HUES6 (cell line): ENCODE results near the gene AP4M1.

ENCODE experiments used
- H3K27ac ChIP-seq: 2 replicates; pipeline ENCODE4 v1.7.0; 2013; ENCODE audit warnings: low read depth, mild to moderate bottlenecking, low read length, inconsistent platforms
- H3K27me3 ChIP-seq: 2 replicates; pipeline ENCODE4 v1.6.1; 2013; ENCODE audit warnings: low read length; ENCODE audit not compliant: control insufficient read depth, insufficient read depth
- H3K36me3 ChIP-seq: 2 replicates; pipeline ENCODE4 v1.6.1; 2013; ENCODE audit warnings: low read length; ENCODE audit not compliant: control insufficient read depth, insufficient read depth
- H3K4me1 ChIP-seq: 2 replicates; pipeline ENCODE4 v1.6.1; 2013; ENCODE audit warnings: low read length; ENCODE audit not compliant: control insufficient read depth, insufficient read depth
- H3K4me3 ChIP-seq: 2 replicates; pipeline ENCODE4 v1.5.1; 2013; ENCODE audit warnings: low read depth, low read length
- H3K9ac ChIP-seq: one replicate; pipeline ENCODE4 v1.6.1; 2013; ENCODE audit warnings: mild to moderate bottlenecking, low read length
- H3K9me3 ChIP-seq: 2 replicates; pipeline ENCODE4 v1.6.1; 2013; ENCODE audit warnings: low read depth, low read length; ENCODE audit not compliant: control insufficient read depth, insufficient read depth

The AP4M1 gene

DNA sequence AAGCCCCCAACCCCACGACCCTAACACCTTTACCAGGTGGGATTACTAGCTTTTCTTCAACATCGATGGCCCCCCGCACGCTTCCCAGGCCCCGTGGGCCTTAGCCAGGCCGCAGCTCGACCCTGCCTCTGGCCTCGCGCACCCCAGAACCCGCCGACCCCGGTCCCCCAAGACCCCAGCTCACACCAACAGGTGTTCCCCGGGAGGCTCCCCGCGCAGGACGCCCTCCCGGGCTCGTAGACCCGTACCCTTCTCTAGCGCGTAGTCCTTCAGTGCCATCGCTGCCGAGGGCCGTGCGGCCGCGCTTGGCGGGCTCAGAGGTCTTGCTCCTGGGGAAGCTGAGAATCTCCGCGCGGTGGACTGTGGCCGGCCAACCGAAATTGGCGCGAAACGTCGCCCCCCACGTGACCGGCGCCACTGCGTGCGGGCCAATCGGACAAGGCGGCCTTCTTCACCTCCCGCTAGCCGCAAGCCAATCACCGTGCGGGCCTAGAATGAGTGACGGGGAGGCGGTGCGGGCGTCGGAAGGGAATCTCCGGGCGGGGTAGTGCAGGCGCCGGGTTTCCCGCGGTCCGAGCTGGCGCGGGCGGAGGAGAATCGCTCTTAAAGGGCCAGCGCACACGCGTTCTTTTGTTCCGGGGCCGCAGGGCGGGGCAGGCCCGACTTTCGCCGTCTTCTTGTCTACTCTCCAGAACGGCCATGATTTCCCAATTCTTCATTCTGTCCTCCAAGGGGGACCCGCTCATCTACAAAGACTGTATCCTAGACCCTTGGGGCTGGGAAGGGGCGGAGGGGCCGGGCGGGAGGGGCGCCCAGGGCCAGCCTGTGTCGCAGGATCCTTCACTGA is at the start of gene AP4M1, which contains the start of gene MCM7:
TSS of gene AP4M1 (plus strand) at position 628 of the 847 bp plus-strand sequence. CDS start at position 700, 72 bp downstream.
TSS of gene MCM7 (minus strand) at position 382 of the 847 bp plus-strand sequence. CDS start at position 279, 103 bp downstream.
- Histone ChIP-seq H3K27ac (peak within 1 kb of the TSS; percentile 99), H3K36me3 (peaks cover 67% of the 10 kb centered on the region), H3K9me3 (no peaks in the 10 kb centered on the region), H3K4me1 (peaks cover 8% of the 10 kb centered on the region; the same call in 1 of the 2 replicates), H3K9ac (peak within 1 kb of the TSS; percentile 99), H3K4me3 (peak within 1 kb of the TSS; percentile 84), H3K27me3 (no peaks in the 10 kb centered on the region)

- H3K9me3 ChIP-seq = no peaks in the 10 kb centered on the region
- peaks cover 31% of the 10 kb centered on the region for H3K36me3 ChIP-seq
- H3K4me1 ChIP-seq = peaks cover 8% of the 10 kb centered on the region; the same call in 1 of the 2 replicates
- no peak overlapping the region for H3K9ac ChIP-seq
- no peak overlapping the region for H3K4me3 ChIP-seq
- H3K27me3 ChIP-seq = no peaks in the 10 kb centered on the region
- H3K27ac ChIP-seq = no peak overlapping the region
Observed at GRCh38 chr7:100053215-100053614, 48.2 kb upstream of the AP4M1 start.

- peaks cover 64% of the 10 kb centered on the region for H3K36me3 ChIP-seq
- H3K4me3 ChIP-seq = no peak overlapping the region
- H3K4me1 ChIP-seq = no peaks in the 10 kb centered on the region
- no peaks in the 10 kb centered on the region for H3K27me3 ChIP-seq
- H3K9ac ChIP-seq = no peak overlapping the region
- H3K9me3 ChIP-seq = no peaks in the 10 kb centered on the region
- no peak overlapping the region for H3K27ac ChIP-seq
Observed at GRCh38 chr7:100057006-100057405, 44.4 kb upstream of the AP4M1 start.

- no peak overlapping the region for H3K9ac ChIP-seq
- H3K27ac ChIP-seq = no peak overlapping the region
- H3K27me3 ChIP-seq = no peaks in the 10 kb centered on the region
- no peak overlapping the region for H3K4me3 ChIP-seq
- peaks cover 70% of the 10 kb centered on the region for H3K36me3 ChIP-seq
- no peaks in the 10 kb centered on the region for H3K9me3 ChIP-seq
- H3K4me1 ChIP-seq = no peaks in the 10 kb centered on the region
Observed at GRCh38 chr7:100059251-100059739, 42.1 kb upstream of the AP4M1 start.

- no peak overlapping the region for H3K9ac ChIP-seq
- no peak overlapping the region for H3K27ac ChIP-seq
- H3K9me3 ChIP-seq = no peaks in the 10 kb centered on the region
- peaks cover 81% of the 10 kb centered on the region for H3K36me3 ChIP-seq
- no peak overlapping the region for H3K4me3 ChIP-seq
- no peaks in the 10 kb centered on the region for H3K27me3 ChIP-seq
- no peaks in the 10 kb centered on the region for H3K4me1 ChIP-seq
Observed at GRCh38 chr7:100061518-100062193, 39.8 kb upstream of the AP4M1 start.

GRCh38 chr7:100063376-100063775 is 38.1 kb upstream of the AP4M1 start:
- Histone ChIP-seq H3K27me3 (no peaks in the 10 kb centered on the region), H3K9ac (no peak overlapping the region), H3K36me3 (peaks cover 71% of the 10 kb centered on the region), H3K27ac (no peak overlapping the region), H3K4me3 (no peak overlapping the region), H3K9me3 (no peaks in the 10 kb centered on the region), H3K4me1 (no peaks in the 10 kb centered on the region)

DNA sequence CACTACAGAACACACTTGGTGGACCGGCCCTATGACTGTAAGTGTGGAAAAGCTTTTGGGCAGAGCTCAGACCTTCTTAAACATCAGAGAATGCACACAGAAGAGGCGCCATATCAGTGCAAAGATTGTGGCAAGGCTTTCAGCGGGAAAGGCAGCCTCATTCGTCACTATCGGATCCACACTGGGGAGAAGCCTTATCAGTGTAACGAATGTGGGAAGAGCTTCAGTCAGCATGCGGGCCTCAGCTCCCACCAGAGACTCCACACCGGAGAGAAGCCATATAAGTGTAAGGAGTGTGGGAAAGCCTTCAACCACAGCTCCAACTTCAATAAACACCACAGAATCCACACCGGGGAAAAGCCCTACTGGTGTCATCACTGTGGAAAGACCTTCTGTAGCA is 37.3 kb upstream of the AP4M1 start:
- Histone ChIP-seq H3K4me3 (no peak overlapping the region), H3K9ac (no peak overlapping the region), H3K9me3 (no peaks in the 10 kb centered on the region), H3K27me3 (no peaks in the 10 kb centered on the region), H3K27ac (no peak overlapping the region), H3K36me3 (peaks cover 66% of the 10 kb centered on the region), H3K4me1 (no peaks in the 10 kb centered on the region)

DNA sequence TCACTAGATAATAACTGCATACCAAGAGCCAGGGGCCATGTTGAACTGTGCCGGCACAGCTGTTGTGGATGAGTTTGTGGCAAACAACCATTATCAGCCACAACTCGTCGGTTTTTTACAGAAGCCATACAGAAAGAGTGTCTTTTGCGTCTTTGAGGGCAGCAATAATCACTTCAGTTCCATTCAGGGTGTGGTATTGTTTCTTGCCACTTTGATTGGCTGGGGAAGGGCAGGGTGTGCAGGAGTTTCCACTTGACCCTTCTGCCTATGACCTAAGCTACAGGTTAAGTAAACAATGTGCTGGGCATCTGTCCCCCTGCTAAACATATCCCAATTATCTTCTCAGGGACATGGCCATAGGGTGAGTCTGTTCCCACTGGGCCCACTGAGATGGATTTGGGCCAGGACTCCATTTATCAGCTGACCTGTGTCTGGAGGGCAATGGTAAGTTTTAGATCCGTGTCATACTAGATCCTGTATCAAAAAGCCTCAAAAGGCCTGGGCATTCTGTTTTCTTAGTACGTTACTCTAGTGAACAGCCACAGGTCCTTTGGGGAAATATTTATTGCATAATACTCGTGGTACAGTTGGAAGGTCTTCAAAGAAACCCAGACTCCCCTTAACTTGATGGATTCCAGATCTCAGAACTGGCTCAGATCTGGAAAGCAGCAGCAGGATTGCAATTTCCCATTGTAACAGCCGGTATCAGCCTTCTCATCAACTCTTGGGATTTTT is 35.8 kb upstream of the AP4M1 start:
- Histone ChIP-seq H3K27ac (no peak overlapping the region), H3K9ac (no peak overlapping the region), H3K36me3 (peaks cover 70% of the 10 kb centered on the region), H3K9me3 (peaks cover 10% of the 10 kb centered on the region), H3K27me3 (no peaks in the 10 kb centered on the region), H3K4me1 (no peaks in the 10 kb centered on the region), H3K4me3 (no peak overlapping the region)

DNA sequence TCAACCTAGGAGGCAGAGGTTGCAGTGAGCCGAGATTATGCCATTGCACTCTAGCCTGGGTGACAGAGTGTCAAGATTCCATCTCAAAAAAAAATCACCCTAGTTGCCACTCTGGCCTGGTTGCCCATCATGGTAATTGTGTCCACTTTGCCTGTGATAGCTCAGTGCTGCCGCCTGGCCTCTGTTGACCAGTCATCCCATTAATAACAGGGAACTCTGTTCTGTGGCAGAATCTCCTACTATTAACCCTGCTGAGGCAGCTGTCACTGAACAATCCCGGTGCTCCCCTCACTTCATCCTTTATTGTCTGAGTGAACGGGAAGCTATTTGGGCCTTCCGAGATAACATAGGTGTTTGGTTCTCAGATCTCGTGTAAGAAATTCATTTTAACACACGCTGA is 34.5 kb upstream of the AP4M1 start:
- no peak overlapping the region for H3K9ac ChIP-seq
- H3K36me3 ChIP-seq = peaks cover 71% of the 10 kb centered on the region
- H3K27ac ChIP-seq = no peak overlapping the region
- H3K27me3 ChIP-seq = no peaks in the 10 kb centered on the region
- no peak overlapping the region for H3K4me3 ChIP-seq
- H3K4me1 ChIP-seq = no peaks in the 10 kb centered on the region
- H3K9me3 ChIP-seq = peaks cover 23% of the 10 kb centered on the region

DNA sequence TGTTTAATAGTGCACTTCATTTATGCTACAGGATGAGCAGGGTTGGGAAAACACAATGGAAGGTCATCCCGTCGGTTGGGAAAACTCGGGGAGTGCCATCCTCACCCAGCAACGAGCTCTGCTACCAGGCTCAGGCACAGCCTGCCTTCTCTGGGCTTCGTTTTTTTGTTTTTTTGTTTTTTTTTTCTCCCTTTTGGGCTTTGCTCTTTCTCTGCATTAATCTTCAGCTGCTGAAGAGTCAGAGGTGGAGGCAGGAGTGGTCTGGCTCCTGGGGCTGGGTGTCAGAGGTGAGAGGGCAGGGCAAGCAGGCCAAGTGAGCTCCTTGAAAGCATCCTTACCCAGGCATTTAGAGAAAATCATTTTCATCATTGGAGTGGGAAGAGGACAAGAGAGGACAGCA is 31.5 kb upstream of the AP4M1 start:
- H3K27me3 ChIP-seq = no peaks in the 10 kb centered on the region
- H3K27ac ChIP-seq = no peak overlapping the region
- peaks cover 52% of the 10 kb centered on the region for H3K9me3 ChIP-seq
- no peaks in the 10 kb centered on the region for H3K4me1 ChIP-seq
- no peak overlapping the region for H3K4me3 ChIP-seq
- H3K36me3 ChIP-seq = peaks cover 76% of the 10 kb centered on the region
- H3K9ac ChIP-seq = no peak overlapping the region
